Measurements from ENCODE around the gene AGTRAP. TPM values are rescaled to one million over a fixed set of nuclear protein-coding genes. Genes with fewer than 3 reads are reported as not detected.

AGTRAP gene
- polyA plus RNA-seq (2013, experiment 1 of 2) = 40.4 TPM
- polyA plus RNA-seq (2013, experiment 2 of 2) = 41.2 TPM

- H4K91ac ChIP-seq (ENCODE audit: low read depth, low read length, poor library complexity) = no peak within 1 kb of the TSS
- no peaks in the 10 kb centered on the region for H3K79me1 ChIP-seq (ENCODE audit: low read depth, low read length)
- H3K36me3 ChIP-seq (replicated peaks in 1 of 2; ENCODE audit: control insufficient read depth in 2 of 2, insufficient read depth in 2 of 2, low read length in 2 of 2) = no peaks in the 10 kb centered on the region
- H2BK5ac ChIP-seq (ENCODE audit: low read length) = peak within 1 kb of the TSS; percentile 89
- no peaks in the 10 kb centered on the region for H3K27me3 ChIP-seq (ENCODE audit: control insufficient read depth in 3 of 3, insufficient read depth in 3 of 3, low read depth in 1 of 3, low read length in 3 of 3)
- H2AK5ac ChIP-seq (ENCODE audit: low read depth, low read length) = no peak within 1 kb of the TSS
- no peak within 1 kb of the TSS for H4K8ac ChIP-seq (ENCODE audit: low read depth, low read length)
- no peak within 1 kb of the TSS for H2BK15ac ChIP-seq (ENCODE audit: low read length)
- H2BK12ac ChIP-seq (ENCODE audit: low read length) = peak within 1 kb of the TSS; percentile 48
- peak within 1 kb of the TSS; percentile 59 for H3K14ac ChIP-seq (ENCODE audit: low read length)
- WGBS, 2 donors (ENCODE audit: extremely low coverage in 2 of 2, insufficient read length in 2 of 2, insufficient replicate concordance in 1 of 2) = no CpG with 5 or more reads among the region's 59 CpGs
- peak within 1 kb of the TSS; percentile 93 for H3K18ac ChIP-seq (ENCODE audit: low read length)
- H3K4me1 ChIP-seq (ENCODE audit: control insufficient read depth in 2 of 2, insufficient read depth in 1 of 2, low read depth in 1 of 2, low read length in 2 of 2) = peaks cover 17 to 34% of the 10 kb centered on the region in 2 donors
- peak within 1 kb of the TSS; percentile 89 to 94 for H3K4me3 ChIP-seq (ENCODE audit: low read length in 2 of 2)
- DNase-seq (ENCODE audit: low spot score) = peak; percentile 90
- H3K9ac ChIP-seq (ENCODE audit: low read depth, low read length, poor library complexity) = peak within 1 kb of the TSS; percentile 99
- peak within 1 kb of the TSS; percentile 72 for H3K4me2 ChIP-seq (ENCODE audit: insufficient read depth, low read length, poor library complexity, severe bottlenecking)
- peak within 1 kb of the TSS; percentile 58 for H2BK120ac ChIP-seq (ENCODE audit: low read depth, low read length)
- no peak within 1 kb of the TSS for H3K4ac ChIP-seq (ENCODE audit: low read length)
- peak within 1 kb of the TSS; percentile 98 for H2AFZ ChIP-seq (ENCODE audit: low read length)
- no peaks in the 10 kb centered on the region for H3K9me3 ChIP-seq (replicated peaks in 1 of 2; ENCODE audit: control insufficient read depth in 2 of 2, insufficient read depth in 1 of 2, low read depth in 1 of 2, low read length in 2 of 2)
- peak within 1 kb of the TSS; percentile 89 for H3K23ac ChIP-seq (ENCODE audit: low read depth, low read length, poor library complexity)
- peak within 1 kb of the TSS; percentile 64 for H3K27ac ChIP-seq (replicated peaks; ENCODE audit: low read length)
These were observed at the start of gene AGTRAP for GRCh38 chr1:11735854-11736745. Gene AGTRAP (plus strand): TSS chr1:11736136. CDS start chr1:11736209, 73 bp downstream.

- Histone ChIP-seq H3K18ac (ENCODE audit: low read length) (peak overlapping the region; percentile 3), H3K23ac (ENCODE audit: low read depth, low read length, poor library complexity) (no peak overlapping the region), H3K9me3 (replicated peaks in 1 of 2; ENCODE audit: control insufficient read depth in 2 of 2, insufficient read depth in 1 of 2, low read depth in 1 of 2, low read length in 2 of 2) (no peaks in the 10 kb centered on the region), H3K14ac (ENCODE audit: low read length) (no peak overlapping the region), H2BK5ac (ENCODE audit: low read length) (no peak overlapping the region), H2BK12ac (ENCODE audit: low read length) (no peak overlapping the region), H3K4me2 (ENCODE audit: insufficient read depth, low read length, poor library complexity, severe bottlenecking) (no peak overlapping the region), H2AK5ac (ENCODE audit: low read depth, low read length) (no peak overlapping the region), H2BK15ac (ENCODE audit: low read length) (no peak overlapping the region), H3K36me3 (replicated peaks in 1 of 2; ENCODE audit: control insufficient read depth in 2 of 2, insufficient read depth in 2 of 2, low read length in 2 of 2) (peaks cover 0 to 14% of the 10 kb centered on the region in 2 donors), H3K4ac (ENCODE audit: low read length) (no peak overlapping the region), H3K27me3 (ENCODE audit: control insufficient read depth in 3 of 3, insufficient read depth in 3 of 3, low read depth in 1 of 3, low read length in 3 of 3) (peaks cover 0 to 8% (median 0%) of the 10 kb centered on the region in 3 experiments), H2BK120ac (ENCODE audit: low read depth, low read length) (no peak overlapping the region), H3K4me3 (ENCODE audit: low read length in 2 of 2) (no peak overlapping the region), H2AFZ (ENCODE audit: low read length) (no peak overlapping the region), H3K79me1 (ENCODE audit: low read depth, low read length) (no peaks in the 10 kb centered on the region), H3K9ac (ENCODE audit: low read depth, low read length, poor library complexity) (no peak overlapping the region), H3K4me1 (ENCODE audit: control insufficient read depth in 2 of 2, insufficient read depth in 1 of 2, low read depth in 1 of 2, low read length in 2 of 2) (peaks cover 17 to 22% of the 10 kb centered on the region in 2 donors), H3K27ac (replicated peaks; ENCODE audit: low read length) (no peak overlapping the region), H4K8ac (ENCODE audit: low read depth, low read length) (no peak overlapping the region), H4K91ac (ENCODE audit: low read depth, low read length, poor library complexity) (no peak overlapping the region)
- WGBS, 2 donors (ENCODE audit: extremely low coverage in 2 of 2, insufficient read length in 2 of 2, insufficient replicate concordance in 1 of 2) = no CpG with 5 or more reads among the region's 4 CpGs
- no peak for DNase-seq (ENCODE audit: low spot score)
These were observed 47.4 kb upstream of the AGTRAP start for GRCh38 chr1:11688506-11688905.

- DNase-seq (ENCODE audit: low spot score) = no peak
- H3K4me3 ChIP-seq (ENCODE audit: low read length in 2 of 2) = peak overlapping the region; percentile 69 to 95
- peak overlapping the region; percentile 98 for H3K4ac ChIP-seq (ENCODE audit: low read length)
- peak overlapping the region; percentile 84 for H2BK15ac ChIP-seq (ENCODE audit: low read length)
- H3K23ac ChIP-seq (ENCODE audit: low read depth, low read length, poor library complexity) = peak overlapping the region; percentile 32
- H2BK12ac ChIP-seq (ENCODE audit: low read length) = peak overlapping the region; percentile 2
- peaks cover 0 to 13% of the 10 kb centered on the region in 2 donors for H3K36me3 ChIP-seq (replicated peaks in 1 of 2; ENCODE audit: control insufficient read depth in 2 of 2, insufficient read depth in 2 of 2, low read length in 2 of 2)
- H3K4me1 ChIP-seq (ENCODE audit: control insufficient read depth in 2 of 2, insufficient read depth in 1 of 2, low read depth in 1 of 2, low read length in 2 of 2) = peaks cover 22 to 26% of the 10 kb centered on the region in 2 donors
- peak overlapping the region; percentile 89 for H2AK5ac ChIP-seq (ENCODE audit: low read depth, low read length)
- peaks cover 0 to 12% (median 0%) of the 10 kb centered on the region in 3 experiments for H3K27me3 ChIP-seq (ENCODE audit: control insufficient read depth in 3 of 3, insufficient read depth in 3 of 3, low read depth in 1 of 3, low read length in 3 of 3)
- WGBS, 2 donors (ENCODE audit: extremely low coverage in 2 of 2, insufficient read length in 2 of 2, insufficient replicate concordance in 1 of 2) = no CpG with 5 or more reads among the region's 64 CpGs
- H4K8ac ChIP-seq (ENCODE audit: low read depth, low read length) = no peak overlapping the region
- peak overlapping the region; percentile 88 for H3K9ac ChIP-seq (ENCODE audit: low read depth, low read length, poor library complexity)
- peak overlapping the region; percentile 99 for H3K18ac ChIP-seq (ENCODE audit: low read length)
- H3K14ac ChIP-seq (ENCODE audit: low read length) = peak overlapping the region; percentile 94
- H2BK5ac ChIP-seq (ENCODE audit: low read length) = peak overlapping the region; percentile 50
- peak overlapping the region; percentile 80 for H2AFZ ChIP-seq (ENCODE audit: low read length)
- no peaks in the 10 kb centered on the region for H3K9me3 ChIP-seq (replicated peaks in 1 of 2; ENCODE audit: control insufficient read depth in 2 of 2, insufficient read depth in 1 of 2, low read depth in 1 of 2, low read length in 2 of 2)
- H2BK120ac ChIP-seq (ENCODE audit: low read depth, low read length) = peak overlapping the region; percentile 100
- H4K91ac ChIP-seq (ENCODE audit: low read depth, low read length, poor library complexity) = peak overlapping the region; percentile 79
- H3K27ac ChIP-seq (replicated peaks; ENCODE audit: low read length) = peak overlapping the region; percentile 43
- H3K4me2 ChIP-seq (ENCODE audit: insufficient read depth, low read length, poor library complexity, severe bottlenecking) = peak overlapping the region; percentile 92
- no peaks in the 10 kb centered on the region for H3K79me1 ChIP-seq (ENCODE audit: low read depth, low read length)
These were observed 45.3 kb upstream of the AGTRAP start for GRCh38 chr1:11690397-11691301.

Data from neuronal stem cell (in vitro differentiated cells).